GM12878 (cell line): ENCODE results near the gene GPR176.

Experiments
- BHLHE40 ChIP-seq, 2 experiments: fragments of 450-650 bp in 1 of 2; IDR thresholded peaks; 2 replicates each; pipeline ENCODE4 v1.6.1; 2011 to 2017; ENCODE audit warnings: low read depth in 2 of 2, borderline replicate concordance in 1 of 2, improper control_type of control experiment in 1 of 2, low read length in 1 of 2, mild to moderate bottlenecking in 1 of 2
- BRCA1 ChIP-seq: IDR thresholded peaks from 2 replicates; pipeline ENCODE4 v1.6.1; 2011; ENCODE audit warnings: low read depth, low read length, improper control_type of control experiment
- CBX5 ChIP-seq: sonication (generic); IDR thresholded peaks from 2 replicates; pipeline ENCODE4 v1.6.1; 2016; ENCODE audit warnings: low read depth, moderate library complexity, mild to moderate bottlenecking, inconsistent platforms
- CTCF ChIP-seq, 3 experiments: IDR thresholded peaks in 2 of 3; conservative IDR thresholded peaks in 1 of 3; 2 replicates each; pipeline ENCODE4 v1.5.1; 2011; ENCODE audit warnings: low read depth in 3 of 3, low read length in 3 of 3, mild to moderate bottlenecking in 3 of 3, control low read depth in 2 of 3, moderate library complexity in 2 of 3, inconsistent platforms in 1 of 3, mixed read lengths in 1 of 3; ENCODE audit not compliant: control insufficient read depth in 2 of 3, insufficient read depth in 1 of 3; ENCODE audit errors: extremely low read depth in 1 of 3
- ELK1 ChIP-seq: IDR thresholded peaks from 2 replicates; pipeline ENCODE4 v1.6.1; 2012; ENCODE audit warnings: low read depth, low read length, improper control_type of control experiment
- EP300 ChIP-seq, 2 experiments: fragments of 150-350 bp in 1 of 2; IDR thresholded peaks; 2 replicates each; pipeline ENCODE4 v1.6.1; 2011 to 2012; ENCODE audit warnings: low read depth in 2 of 2, low read length in 2 of 2, borderline replicate concordance in 1 of 2, improper control_type of control experiment in 1 of 2, inconsistent platforms in 1 of 2; ENCODE audit not compliant: control insufficient read depth in 1 of 2
- EZH2 ChIP-seq: IDR thresholded peaks from 2 replicates; pipeline ENCODE4 v1.6.1; 2012; ENCODE audit warnings: low read depth, mild to moderate bottlenecking, control low read depth, inconsistent platforms, low read length, borderline replicate concordance; ENCODE audit not compliant: control insufficient read depth
- GABPA ChIP-seq: IDR thresholded peaks from 2 replicates; pipeline ENCODE4 v1.6.1; 2014; ENCODE audit warnings: antibody characterized with exemption, low read depth, mild to moderate bottlenecking, inconsistent platforms
- MEF2A ChIP-seq: IDR thresholded peaks from 2 replicates; pipeline ENCODE4 v1.6.1; 2011; ENCODE audit warnings: low read depth, mild to moderate bottlenecking, low read length, moderate library complexity; ENCODE audit not compliant: insufficient read depth
- POLR2AphosphoS5 ChIP-seq: IDR thresholded peaks from 2 replicates; pipeline ENCODE4 v1.6.1; 2011; ENCODE audit warnings: mild to moderate bottlenecking, low read length, inconsistent platforms
- RAD21 ChIP-seq: IDR thresholded peaks from 2 replicates; pipeline ENCODE4 v1.6.1; 2011; ENCODE audit warnings: mild to moderate bottlenecking, low read depth, low read length, moderate library complexity; ENCODE audit not compliant: insufficient read depth
- REST ChIP-seq: IDR thresholded peaks from 2 replicates; pipeline ENCODE4 v1.6.1; 2012; ENCODE audit warnings: mild to moderate bottlenecking, low read depth, low read length
- SRF ChIP-seq, 2 experiments: IDR thresholded peaks; 2 replicates each; pipeline ENCODE4 v1.6.1; 2011; ENCODE audit warnings: low read depth in 2 of 2, low read length in 2 of 2, mild to moderate bottlenecking in 1 of 2, moderate library complexity in 1 of 2

- no peak for TF ChIP-seq CBX5
- TF ChIP-seq EP300 (IDR thresholded peaks at IDR 0.05; ENCODE audit: borderline replicate concordance in 1 of 2, control insufficient read depth in 1 of 2, low read depth in 2 of 2, low read length in 2 of 2), result no peak
- TF ChIP-seq CTCF (IDR thresholded peaks at IDR 0.05 in 2 of 3, conservative IDR thresholded peaks at IDR 0.05 in 1 of 3; ENCODE audit: control insufficient read depth in 2 of 3, extremely low read depth in 1 of 3, insufficient read depth in 1 of 3, low read depth in 3 of 3, low read length in 3 of 3), result no peak
- no peak for TF ChIP-seq POLR2AphosphoS5
- TF ChIP-seq MEF2A, result no peak
- no peak for TF ChIP-seq SRF (IDR thresholded peaks at IDR 0.05; ENCODE audit: low read depth in 2 of 2, low read length in 2 of 2)
- no peak for TF ChIP-seq BRCA1
- no peak for TF ChIP-seq ELK1
- no peak for TF ChIP-seq EZH2
- TF ChIP-seq GABPA, result no peak
- TF ChIP-seq REST, result no peak
- TF ChIP-seq BHLHE40 (IDR thresholded peaks at IDR 0.05; ENCODE audit: borderline replicate concordance in 1 of 2, low read depth in 2 of 2, low read length in 1 of 2), result no peak
- no peak for TF ChIP-seq RAD21
These were observed 167.8 kb downstream of the GPR176 start for GRCh38 chr15:39752246-39752645.
